Measurements from ENCODE around the gene ATAT1. TPM values are rescaled to one million over a fixed set of nuclear protein-coding genes. Genes with fewer than 3 reads are reported as not detected.
A peak's percentile ranks its signal among the peaks of the same experiment; 100 is the strongest.

ATAT1 gene
- total RNA-seq, 1 experiment from 2014 or later = 15.8 TPM

- Histone ChIP-seq H3K4me3 (ENCODE audit: low read depth in 2 of 2, low read length in 2 of 2) (no peak overlapping the region), H3K4me1 (ENCODE audit: control insufficient read depth, insufficient read depth, low read length) (peaks cover 17% of the 10 kb centered on the region), H3K9me3 (ENCODE audit: control insufficient read depth, insufficient read depth, low read depth, low read length) (no peaks in the 10 kb centered on the region), H3K27ac (ENCODE audit: low read length) (peak overlapping the region; percentile 87), H3K36me3 (ENCODE audit: control insufficient read depth, insufficient read depth, low read length) (no peaks in the 10 kb centered on the region; the same call in 1 of the 2 replicates), H3K27me3 (ENCODE audit: control insufficient read depth, insufficient read depth, low read length) (no peaks in the 10 kb centered on the region)
- intact Hi-C loops (cut with micrococcal nuclease; ENCODE audit: unreplicated experiment) (no loop called here), in situ Hi-C loops (cut with HindIII; ENCODE audit: low pct_unique_long_range_greater_than_20kb, low sequenced_read_pairs) (no loop called here)
- ChIA-PET POLR2A (interaction anchor here (0.6 kb wide), 1 partner anchor 23 kb away, joined by 15 read pairs; no protein-coding TSS in a partner anchor), CTCF (interaction anchor here (1.1 kb wide), 1 partner anchor 441 kb away, joined by 3 read pairs; no protein-coding TSS in a partner anchor)
- ATAC-seq (no peak), DNase-seq (ENCODE audit: low read depth, low spot score) (no peak)
- BruUV-seq (replicated peaks) = no TSS peak
- no peak for TF ChIP-seq SIN3A (IDR thresholded peaks at IDR 0.05; ENCODE audit: borderline replicate concordance, insufficient read depth, low read depth, low read length)
Measured at GRCh38 chr6:30645989-30646388, 19.3 kb downstream of the ATAT1 start.

- peak within 1 kb of the TSS; percentile 83 to 93 for H3K4me3 ChIP-seq (ENCODE audit: low read depth in 2 of 2, low read length in 2 of 2)
- in situ Hi-C loops (cut with HindIII; ENCODE audit: low pct_unique_long_range_greater_than_20kb, low sequenced_read_pairs) = no loop called here
- peaks cover 17% of the 10 kb centered on the region for H3K4me1 ChIP-seq (ENCODE audit: control insufficient read depth, insufficient read depth, low read length)
- DNase-seq (ENCODE audit: low read depth, low spot score) = peak; percentile 54
- intact Hi-C loops (cut with micrococcal nuclease; ENCODE audit: unreplicated experiment) = no loop called here
- ChIA-PET POLR2A (interaction anchor here (0.7 kb wide), 1 partner anchor 12 kb away, joined by 4 read pairs; no protein-coding TSS in a partner anchor), CTCF (interaction anchor here (0.6 to 1.1 kb wide), 2 partner anchors 441 to 1622 kb away, joined by 3 read pairs; no protein-coding TSS in a partner anchor)
- H3K36me3 ChIP-seq (ENCODE audit: control insufficient read depth, insufficient read depth, low read length) = no peaks in the 10 kb centered on the region; the same call in 1 of the 2 replicates
- BruUV-seq (replicated peaks) = TSS peak; percentile 70
- peak within 1 kb of the TSS; percentile 93 for H3K27ac ChIP-seq (ENCODE audit: low read length)
- peak; percentile 89 for ATAC-seq
- TF ChIP-seq POLR2AphosphoS5 (IDR thresholded peaks at IDR 0.05; ENCODE audit: low read depth, low read length) (no peak), TCF7L2 (IDR thresholded peaks at IDR 0.05; ENCODE audit: low read depth, low read length) (no peak), SIN3A (IDR thresholded peaks at IDR 0.05; ENCODE audit: borderline replicate concordance, insufficient read depth, low read depth, low read length) (no peak)
- TF ChIP-seq, protein P1, sequence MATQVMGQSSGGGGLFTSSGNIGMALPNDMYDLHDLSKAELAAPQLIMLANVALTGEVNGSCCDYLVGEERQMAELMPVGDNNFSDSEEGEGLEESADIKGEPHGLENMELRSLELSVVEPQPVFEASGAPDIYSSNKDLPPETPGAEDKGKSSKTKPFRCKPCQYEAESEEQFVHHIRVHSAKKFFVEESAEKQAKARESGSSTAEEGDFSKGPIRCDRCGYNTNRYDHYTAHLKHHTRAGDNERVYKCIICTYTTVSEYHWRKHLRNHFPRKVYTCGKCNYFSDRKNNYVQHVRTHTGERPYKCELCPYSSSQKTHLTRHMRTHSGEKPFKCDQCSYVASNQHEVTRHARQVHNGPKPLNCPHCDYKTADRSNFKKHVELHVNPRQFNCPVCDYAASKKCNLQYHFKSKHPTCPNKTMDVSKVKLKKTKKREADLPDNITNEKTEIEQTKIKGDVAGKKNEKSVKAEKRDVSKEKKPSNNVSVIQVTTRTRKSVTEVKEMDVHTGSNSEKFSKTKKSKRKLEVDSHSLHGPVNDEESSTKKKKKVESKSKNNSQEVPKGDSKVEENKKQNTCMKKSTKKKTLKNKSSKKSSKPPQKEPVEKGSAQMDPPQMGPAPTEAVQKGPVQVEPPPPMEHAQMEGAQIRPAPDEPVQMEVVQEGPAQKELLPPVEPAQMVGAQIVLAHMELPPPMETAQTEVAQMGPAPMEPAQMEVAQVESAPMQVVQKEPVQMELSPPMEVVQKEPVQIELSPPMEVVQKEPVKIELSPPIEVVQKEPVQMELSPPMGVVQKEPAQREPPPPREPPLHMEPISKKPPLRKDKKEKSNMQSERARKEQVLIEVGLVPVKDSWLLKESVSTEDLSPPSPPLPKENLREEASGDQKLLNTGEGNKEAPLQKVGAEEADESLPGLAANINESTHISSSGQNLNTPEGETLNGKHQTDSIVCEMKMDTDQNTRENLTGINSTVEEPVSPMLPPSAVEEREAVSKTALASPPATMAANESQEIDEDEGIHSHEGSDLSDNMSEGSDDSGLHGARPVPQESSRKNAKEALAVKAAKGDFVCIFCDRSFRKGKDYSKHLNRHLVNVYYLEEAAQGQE (IDR thresholded peaks at IDR 0.05; ENCODE audit: insufficient read depth in 1 of 2, low read depth in 2 of 2, low read length in 1 of 2) = no peak
- TF ChIP-seq, protein P2, sequence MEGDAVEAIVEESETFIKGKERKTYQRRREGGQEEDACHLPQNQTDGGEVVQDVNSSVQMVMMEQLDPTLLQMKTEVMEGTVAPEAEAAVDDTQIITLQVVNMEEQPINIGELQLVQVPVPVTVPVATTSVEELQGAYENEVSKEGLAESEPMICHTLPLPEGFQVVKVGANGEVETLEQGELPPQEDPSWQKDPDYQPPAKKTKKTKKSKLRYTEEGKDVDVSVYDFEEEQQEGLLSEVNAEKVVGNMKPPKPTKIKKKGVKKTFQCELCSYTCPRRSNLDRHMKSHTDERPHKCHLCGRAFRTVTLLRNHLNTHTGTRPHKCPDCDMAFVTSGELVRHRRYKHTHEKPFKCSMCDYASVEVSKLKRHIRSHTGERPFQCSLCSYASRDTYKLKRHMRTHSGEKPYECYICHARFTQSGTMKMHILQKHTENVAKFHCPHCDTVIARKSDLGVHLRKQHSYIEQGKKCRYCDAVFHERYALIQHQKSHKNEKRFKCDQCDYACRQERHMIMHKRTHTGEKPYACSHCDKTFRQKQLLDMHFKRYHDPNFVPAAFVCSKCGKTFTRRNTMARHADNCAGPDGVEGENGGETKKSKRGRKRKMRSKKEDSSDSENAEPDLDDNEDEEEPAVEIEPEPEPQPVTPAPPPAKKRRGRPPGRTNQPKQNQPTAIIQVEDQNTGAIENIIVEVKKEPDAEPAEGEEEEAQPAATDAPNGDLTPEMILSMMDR (IDR thresholded peaks at IDR 0.05) = no peak
- H3K27me3 ChIP-seq (ENCODE audit: control insufficient read depth, insufficient read depth, low read length) = no peaks in the 10 kb centered on the region
- no peaks in the 10 kb centered on the region for H3K9me3 ChIP-seq (ENCODE audit: control insufficient read depth, insufficient read depth, low read depth, low read length)
Measured at GRCh38 chr6:30646450-30647241, 20.0 kb downstream of the ATAT1 start, which contains the start of gene C6orf136. Gene C6orf136, plus strand, starts transcription at chr6:30647133. Its CDS starts 99 bp downstream, at chr6:30647232.

Measured in Panc1 (cell line).